Effector CD4-positive, alpha-beta T cell (primary cell): ENCODE data around the gene KCNQ1.

Source experiments
- DNase-seq: peaks from one replicate; pipeline ENCODE4 v3.0.0-alpha.2; 2020

The KCNQ1 gene

DNA sequence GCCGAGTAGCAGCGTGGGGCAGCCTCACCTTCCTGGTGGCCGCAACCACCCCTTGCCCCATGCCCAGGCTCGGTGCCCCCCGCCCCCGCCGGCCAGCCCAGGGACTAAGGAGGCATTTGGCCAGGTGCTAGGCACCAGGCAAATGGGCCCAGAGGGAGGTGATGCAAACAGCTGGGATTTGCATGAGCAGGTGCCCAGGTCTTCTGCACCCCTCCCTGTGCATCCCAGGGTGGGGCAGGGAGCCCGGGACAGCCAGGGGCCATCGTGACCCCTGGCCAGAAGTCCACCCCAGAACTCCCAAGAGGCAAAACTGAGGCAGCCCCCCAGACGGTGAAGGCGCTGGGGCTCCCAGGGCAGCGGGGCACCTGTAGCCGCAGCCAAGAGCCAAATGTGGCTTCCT lies 18.6 kb upstream of the KCNQ1 start:
- no peak for DNase-seq

DNA sequence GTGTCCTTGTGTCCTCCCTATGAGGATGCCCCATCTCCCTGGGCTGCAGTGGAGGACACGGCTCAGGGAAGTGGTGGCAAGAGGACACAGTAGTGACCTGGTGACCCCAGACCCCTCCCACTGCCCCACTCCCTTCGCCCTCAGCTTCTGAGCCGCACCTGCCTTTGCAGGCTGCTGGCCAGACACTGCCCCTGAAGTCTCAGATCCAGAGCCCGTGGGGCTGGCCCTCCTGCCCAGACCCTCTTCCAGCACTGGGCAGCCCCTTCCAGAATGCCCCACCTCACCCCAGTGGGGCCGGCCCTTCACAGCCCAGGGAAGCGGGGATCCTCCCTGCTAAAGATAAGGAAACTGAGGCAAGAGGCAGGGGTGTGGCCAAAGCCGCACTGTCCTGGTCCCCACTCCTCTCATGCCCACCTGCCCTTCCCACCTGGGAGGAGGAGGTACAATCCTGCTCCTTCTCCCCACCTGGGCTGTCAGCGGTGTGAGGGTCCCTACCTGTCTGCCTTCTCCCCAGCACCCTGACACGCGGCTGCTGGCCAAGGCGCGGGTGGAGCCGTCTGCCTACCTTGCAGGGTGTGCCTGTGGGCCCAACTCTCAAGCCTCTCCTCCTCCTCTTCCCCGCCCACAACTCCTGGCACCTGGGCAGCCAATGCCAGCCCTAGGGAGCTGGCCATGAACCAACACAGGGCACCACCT lies 17.8 kb upstream of the KCNQ1 start:
- DNase-seq: no peak

DNA sequence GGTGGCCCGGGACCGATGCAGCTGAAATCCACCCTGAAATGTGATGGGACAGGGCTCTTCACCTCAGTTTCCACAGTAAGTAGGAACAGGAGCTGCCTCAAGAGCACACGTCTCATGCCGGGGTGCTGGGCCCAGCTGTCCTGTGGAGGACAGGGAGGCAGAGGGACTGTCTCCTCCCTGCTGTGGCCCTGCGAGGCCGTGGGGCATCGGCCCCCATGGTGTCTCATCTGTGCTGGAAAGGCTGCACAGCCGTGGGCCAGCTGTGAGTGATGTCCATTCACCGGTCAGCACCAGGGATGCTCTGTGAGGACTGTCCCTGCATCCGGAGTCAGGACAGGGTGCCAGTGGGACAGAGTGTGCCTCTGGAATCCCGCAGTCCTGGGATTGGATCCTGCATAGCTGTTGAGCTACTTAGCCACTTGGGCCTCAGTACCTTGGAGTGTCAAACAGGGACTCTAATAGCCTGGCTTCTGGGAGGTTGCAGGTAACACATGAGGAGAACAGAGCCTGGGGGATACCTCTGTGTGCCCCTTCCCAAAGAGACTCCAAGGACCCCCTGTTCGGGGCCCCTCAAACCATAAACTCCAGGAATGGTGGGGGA lies 17.0 kb upstream of the KCNQ1 start:
- no peak for DNase-seq

DNA sequence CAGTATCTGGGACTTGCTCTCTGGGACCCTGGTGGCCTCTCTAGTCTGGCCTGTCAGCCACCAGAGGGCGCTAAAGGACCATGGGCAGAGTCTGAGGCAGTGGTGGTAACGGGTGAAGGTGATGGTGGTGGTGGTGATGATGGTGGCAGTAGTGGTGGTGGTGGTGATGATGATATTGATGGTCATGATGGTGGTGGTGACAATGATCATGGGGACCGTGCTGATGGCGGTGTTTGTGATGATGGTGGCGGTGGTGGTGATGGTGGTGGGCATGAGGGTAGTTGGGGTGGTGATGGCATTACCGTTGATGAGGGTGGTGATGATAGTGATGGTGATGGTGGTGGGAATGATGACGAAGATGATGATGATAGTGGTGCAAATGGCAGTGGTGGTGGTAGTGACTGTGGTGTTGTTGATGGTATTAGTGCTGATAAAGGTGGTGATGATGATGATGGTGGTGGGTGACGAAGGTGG lies 16.4 kb upstream of the KCNQ1 start:
- DNase-seq: peak; percentile 92

DNA sequence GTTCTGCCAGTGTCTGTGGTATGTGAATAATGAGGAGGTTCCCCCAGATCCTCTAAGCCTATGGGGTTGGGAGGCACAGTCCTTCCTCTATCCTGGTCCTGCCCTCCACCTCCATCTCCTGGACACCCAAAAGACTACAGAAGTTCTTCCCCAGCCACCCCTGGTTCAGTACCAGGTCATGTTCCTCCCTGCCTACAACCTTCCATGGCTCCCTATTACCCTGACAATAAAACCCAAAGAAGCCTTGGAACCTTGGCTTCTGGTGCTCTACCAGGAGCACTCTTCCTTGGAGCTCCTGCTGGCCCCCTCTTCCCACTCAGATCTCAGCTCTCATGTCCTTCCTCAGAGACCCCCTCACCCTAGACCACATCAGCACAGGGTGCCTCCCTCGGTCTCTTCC lies 13.4 kb upstream of the KCNQ1 start:
- no peak for DNase-seq

DNA sequence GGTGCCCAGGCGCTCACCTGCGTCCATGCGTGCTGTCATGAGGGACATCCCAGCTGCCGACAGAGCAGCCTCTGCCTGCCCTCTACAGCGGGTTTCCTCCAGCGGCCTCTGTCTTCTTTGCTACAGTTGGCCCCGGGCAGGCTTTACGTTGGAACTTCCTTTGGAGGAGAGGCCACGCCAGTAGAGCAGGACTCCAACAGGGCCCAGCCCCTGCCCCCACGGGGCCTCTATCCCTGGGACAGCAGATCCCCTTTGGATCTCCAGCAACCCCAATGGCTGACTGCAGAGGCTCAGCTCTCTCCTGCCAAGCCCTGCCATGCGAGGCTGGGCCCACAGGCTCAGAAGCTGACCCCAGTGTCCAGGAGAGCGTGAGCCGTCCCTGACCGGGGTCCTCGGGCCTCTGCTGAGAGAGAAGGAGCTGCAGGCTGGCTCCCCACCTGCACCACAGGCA lies 12.6 kb upstream of the KCNQ1 start:
- no peak for DNase-seq

DNA sequence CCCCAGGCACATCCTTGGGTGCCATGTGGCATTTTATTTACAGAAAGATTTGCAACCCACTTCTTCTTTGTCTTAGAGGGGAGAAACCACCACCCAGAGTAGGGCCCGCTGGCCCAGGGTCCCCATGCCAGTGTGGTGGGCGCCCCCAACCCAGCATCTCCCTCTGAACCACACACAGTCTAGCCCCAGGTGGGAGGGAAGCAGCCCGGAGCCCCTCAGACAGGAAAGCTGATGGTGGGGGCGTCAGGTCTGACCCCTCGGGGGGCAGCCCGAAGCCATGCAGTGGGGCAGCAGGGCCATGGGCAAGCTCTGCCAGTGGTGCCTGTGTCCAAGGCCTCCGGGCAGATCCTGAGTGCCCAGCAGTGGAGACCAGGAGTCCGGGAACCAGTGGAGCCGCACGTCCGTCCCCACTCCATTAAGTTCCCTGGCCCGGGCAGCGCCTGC lies 12.2 kb upstream of the KCNQ1 start:
- no peak for DNase-seq

DNA sequence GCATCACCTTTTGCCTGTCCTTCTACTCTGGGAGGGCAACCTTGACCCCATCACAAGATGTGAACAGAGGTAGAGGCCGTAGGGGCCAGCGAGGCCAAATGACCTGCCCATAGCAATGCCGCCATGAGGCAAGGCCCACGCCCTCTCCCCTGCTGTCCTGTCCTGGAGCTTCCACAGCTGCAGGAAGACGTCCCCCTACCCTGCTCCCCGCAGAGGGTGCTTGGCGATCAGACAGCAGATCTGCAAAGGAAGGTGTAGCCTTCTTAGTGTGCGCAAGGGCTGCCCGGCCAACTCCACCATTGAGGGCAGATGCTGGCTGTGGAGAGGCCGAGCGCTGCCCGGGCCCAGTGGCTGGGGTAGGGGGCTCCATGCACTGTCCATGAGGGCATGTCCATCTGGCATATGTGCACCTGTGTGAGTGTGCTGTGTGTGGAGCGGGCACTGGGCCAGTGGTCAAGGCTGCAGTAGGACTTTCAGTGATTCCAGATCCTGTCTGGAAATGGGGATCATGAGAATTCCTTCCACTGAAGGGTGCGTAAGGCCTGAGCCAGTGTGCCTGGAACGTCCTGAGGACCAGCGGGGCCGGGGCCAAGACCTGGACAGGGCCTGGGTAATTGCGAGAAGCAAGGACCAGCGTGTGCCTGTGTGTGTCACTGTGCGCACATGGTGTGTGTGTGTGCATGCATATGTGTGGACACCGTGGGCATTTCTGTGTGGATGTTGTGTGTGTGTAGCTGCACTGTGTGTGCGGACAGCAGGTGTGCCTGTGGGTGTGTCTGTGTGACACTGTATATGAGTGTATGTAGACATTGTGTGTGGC lies 11.5 kb upstream of the KCNQ1 start:
- no peak for DNase-seq

DNA sequence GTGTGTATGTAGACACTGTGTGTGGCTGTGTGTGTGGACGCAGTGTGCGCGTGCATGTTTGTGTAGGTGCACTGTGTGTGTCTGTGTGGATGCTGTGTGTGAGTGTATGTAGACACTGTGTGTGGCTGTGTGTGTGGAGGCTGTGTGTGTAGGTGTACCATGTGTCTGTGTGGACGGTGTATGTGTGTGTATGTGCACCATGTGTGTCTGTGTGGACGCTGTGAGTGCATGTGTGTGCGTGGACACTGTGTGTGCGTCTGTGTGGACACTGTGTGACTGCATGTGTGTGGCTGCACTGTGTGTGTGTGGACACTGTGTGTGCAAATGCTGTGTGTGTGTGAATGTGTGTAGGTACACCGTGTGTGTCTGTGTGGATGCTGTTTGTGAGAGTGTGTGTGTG lies 10.8 kb upstream of the KCNQ1 start:
- no peak for DNase-seq

DNA sequence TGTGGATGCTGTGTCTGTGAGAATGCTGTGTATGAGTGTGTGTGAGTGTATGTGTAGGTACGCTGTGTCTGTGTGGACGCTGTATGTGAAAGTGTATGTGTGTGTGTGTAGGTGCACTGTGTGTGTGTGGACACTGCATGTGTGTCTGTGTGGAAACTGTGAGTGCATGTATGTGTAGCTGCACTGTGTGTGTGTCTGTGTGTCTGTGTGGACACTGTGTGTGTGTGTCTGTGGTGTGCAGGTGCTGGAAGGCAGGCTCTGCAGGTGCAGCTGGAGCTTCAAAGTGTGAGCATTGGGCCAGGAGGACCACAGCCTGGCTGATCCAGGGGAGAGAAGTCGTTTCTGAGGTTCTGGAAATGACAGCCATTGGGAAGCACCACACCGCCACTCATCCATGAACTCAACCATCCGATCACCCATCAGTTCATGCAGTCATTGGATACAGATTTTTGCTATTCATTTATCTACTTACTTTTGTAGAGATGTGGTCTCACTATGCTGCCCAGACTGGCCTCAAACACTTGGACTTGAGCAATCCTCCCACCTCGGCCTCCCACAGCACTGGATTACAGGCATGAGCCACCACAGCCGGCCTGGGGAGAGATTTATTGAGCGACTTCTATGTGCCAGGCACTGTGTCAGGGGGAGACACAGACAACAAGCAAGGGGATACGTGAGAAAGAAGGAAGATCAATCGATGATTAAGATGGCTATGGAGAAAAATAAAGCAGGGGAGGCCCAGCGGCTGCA lies 10.1 kb upstream of the KCNQ1 start:
- no peak for DNase-seq

DNA sequence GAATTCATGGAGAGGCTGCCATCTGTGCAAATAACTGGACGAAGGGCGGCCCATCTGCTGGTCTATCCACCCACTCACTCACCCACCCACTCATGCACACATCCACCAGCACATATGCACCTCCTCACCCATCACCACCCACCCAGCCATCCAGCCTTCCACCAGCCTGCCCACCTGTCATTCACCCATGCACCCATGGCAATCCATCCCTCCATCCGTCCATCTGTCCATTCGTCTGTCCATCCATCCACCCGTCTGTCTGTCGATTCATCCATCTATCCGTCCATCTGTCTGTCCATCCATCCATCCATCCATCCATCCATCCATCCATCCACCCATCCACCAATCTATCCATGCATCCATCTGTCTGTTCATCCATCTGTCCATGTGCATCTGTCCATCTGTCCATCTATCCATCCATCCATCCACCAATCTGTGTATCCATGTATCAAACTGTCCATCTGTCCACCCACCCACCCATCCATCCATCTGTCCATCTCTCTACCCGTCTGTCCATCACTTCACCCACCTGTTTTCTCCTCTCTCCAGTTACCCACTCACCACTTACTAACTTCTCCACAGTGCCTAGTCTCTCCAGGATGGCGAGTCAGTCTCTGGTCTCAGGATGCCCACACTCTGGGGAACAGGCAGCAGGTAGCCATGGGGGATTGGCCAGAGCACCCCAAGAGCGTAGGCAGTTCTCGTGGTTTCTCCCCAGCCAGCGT lies 9.4 kb upstream of the KCNQ1 start:
- DNase-seq: no peak

DNA sequence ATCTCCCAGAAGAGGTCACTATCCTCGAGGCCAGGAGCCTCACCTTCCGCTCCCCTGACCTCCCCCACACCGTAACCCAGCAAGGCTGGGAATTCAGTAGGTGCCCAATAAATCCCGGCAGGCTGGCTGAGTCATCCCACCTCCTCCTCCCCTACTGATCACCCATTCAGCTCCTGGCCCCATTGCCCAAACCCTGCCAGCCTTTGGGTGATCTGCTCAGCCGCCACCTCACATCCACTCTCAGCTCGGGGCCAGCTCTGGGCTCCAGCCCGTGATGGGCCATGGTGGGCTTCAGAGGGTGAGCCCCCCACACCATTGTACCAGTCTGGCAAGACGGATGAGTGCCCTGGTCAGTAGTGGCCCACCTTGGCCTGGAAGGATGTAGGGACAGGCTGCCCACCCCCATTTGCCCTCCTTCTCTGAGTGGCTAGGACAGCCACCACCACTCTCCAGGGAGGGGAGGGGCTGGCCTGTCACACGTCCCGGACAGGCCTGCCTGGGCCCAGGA lies 8.7 kb upstream of the KCNQ1 start:
- DNase-seq: no peak

DNA sequence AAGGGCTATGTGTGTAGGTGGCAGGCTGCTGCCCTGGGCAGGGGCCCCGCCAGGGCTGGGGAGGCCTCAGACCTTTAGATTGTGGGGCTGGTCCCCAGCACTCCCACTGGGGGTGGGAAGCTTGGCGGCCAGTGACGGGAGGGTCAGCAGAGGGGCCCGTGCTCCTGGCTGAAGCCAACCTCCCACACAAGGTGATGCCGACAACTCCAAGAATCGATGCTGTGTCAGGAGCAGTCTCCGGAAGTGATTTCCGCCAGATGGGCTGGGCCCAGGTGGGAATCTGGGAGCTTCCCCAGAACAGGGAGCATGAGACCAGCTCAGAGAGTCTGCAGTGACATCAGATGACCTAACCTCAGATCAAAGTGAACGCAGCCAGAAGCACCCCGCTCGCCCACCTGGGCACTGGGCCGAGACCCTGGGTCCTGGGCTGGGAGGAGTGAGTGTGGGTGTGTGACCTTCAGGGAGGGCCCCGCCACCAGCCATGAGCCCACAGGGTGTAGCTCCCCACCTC lies 8.2 kb upstream of the KCNQ1 start:
- DNase-seq: no peak

DNA sequence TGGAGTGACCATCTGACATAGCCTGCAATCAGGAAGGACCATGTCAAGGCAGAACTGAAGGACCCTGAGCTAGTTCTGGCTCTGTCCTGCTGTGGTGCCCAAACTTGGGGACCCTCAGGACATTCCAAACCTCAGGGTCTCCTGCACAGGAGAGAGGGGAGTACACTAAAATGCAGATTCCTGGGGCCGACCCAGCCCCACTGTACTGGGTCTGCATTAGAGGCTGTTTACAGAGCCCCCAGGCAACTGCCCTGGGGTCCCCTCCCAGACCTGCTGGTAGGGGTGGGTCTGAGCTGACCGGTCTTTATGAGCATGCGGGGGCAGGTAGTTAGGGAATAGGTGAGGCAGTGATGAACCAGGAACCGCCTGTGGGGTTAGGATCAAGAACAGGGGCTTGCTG lies 7.3 kb upstream of the KCNQ1 start:
- DNase-seq: no peak

DNA sequence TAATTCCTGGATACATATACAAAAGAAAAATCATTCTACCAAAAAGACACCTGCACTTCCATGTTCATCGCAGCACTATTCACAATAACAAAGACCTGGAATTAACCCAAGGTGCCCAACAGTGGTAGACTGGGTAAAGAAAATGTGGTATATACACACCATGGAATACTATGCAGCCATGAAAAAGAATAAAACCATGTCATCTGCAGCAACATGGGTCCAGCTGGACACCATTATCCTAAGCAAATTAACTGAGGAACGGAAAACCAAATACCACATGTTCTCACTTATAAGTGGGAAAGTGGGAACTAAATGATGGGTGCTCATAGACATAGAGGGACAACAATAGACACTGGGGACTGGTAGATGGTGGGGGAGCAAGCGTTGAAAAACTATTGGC lies 5.0 kb upstream of the KCNQ1 start:
- no peak for DNase-seq

DNA sequence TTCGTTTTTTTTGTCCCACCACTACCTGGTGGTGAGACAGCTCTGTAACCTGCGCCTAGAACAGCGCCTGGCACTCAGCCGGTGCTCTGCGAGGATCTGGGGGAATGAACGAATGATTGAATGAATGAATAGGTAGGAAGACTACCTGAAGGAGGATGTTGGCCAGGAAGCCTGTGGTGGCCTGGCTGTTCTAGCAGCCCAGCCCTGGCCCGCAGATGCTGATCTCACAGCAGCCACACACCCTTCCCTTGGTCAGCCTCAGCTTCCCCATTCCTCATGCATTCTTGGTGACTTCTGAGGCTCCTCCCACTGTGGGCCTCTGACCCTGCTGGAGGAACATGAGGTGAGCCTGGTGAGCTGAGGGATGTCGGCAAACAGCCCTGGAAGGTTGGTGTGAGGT lies 4.2 kb upstream of the KCNQ1 start:
- DNase-seq: no peak

DNA sequence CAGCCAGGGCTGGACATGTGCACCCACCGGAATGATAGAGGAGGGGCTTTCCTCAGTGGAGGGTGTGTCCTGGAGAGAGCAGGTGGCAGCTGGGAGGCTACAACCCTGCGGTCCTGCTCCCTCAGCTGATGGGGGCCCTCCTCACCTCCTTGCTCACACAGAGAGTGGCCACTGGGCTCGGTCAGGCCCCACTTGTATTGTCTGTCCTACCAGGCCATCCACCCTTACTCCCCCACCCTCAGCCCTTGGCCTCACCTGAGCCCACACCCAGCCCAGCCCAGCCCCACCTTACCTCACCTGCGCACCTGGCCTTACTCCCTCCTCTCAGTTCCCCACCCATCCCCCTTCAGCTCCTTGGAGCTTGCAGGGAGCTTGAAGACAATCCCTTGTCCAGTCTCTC lies 3.6 kb upstream of the KCNQ1 start:
- no peak for DNase-seq

DNA sequence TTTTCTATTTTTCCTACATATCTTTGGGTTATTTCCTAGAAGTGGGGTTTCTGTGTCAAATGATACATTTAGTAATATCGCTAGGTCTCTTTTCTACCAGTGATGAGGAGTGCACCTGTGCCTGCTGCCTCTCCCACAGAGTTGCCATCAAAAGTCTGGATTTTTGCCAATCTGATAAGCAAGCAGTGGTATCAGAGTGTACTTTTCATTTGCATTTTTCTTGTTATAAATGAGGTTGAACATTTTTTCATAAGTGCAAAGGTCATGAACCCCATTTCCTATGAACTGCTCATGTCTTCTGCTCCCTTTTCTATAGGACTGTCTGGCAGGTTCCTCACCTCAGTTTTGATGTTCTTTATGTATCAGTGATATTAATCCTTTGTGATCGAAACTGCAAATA lies 2.2 kb upstream of the KCNQ1 start:
- DNase-seq: no peak

DNA sequence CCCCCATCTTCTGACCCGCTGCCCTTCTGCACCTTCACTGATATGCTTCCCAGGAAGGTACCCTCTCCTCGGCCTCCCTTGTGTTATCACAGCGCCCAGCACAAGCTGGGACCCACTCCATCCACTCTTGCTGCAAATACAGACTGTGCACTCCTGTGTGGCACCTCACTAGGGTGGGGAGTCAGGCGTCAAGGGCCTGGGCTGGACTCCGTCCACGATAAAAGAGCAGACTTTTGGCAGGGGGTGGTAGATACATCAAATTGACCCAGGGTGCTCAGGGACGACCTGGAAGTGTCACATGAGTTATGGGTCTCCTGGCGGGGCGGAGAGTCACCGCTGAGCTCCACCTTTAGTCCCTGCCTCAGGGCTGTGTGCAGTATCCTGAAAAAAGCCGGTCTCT lies 1.4 kb upstream of the KCNQ1 start:
- DNase-seq: no peak

DNA sequence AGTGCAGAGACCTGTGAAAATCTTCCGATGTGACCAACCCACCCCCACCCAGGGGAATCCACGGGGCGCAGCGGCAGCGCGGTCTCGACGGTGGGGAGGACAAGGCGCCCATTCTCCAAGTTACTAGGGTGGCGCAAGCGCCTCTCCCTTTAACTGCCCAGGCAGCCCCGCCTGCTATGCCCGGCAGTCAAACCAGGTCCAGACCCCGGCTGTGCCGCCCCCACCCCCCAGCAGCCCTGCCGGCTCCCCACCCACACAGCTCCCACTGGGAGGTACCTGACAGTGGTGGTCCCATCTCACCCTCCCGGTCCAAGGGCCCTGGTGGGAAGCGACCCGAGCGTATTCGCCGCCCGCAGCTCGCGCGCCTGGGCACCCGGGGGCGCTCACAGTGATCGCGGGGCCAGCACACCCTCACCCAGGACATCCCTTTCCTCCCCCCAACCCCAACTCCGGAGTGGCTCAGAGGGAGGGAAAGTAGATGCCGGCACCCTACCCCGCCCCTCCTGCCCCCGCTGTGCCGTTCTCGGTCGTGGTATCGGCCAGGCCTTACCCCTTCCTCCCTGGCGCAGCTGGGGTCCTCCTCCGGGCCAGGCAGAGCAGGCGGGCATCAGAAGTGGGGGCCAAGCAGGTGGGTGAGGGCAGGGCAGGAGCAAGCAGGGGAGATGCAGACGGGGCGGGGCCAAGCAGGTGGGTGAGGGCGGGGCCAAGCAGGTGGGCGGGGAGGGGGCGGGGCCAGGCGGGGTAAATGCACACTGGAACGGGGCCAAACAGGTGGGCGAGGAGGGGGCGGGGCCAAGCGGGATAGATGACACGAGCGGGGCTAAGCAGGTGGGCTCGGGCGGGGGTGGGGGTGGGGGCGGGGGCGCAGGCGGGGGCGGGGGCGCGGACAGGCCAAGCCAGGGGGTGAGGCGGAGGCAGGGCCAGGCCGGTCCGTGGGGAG lies 657 bp upstream of the KCNQ1 start, which contains the start of gene TRPM5:
TRPM5 (minus strand) TSS at position 634 of the 940 bp plus-strand sequence. CDS start 21,478 bp downstream, outside the sequence.
- peak; percentile 73 for DNase-seq
